ENCODE data around the gene RNF135.
A peak's percentile ranks its signal among the peaks of the same experiment; 100 is the strongest.

Gene RNF135, protein sequence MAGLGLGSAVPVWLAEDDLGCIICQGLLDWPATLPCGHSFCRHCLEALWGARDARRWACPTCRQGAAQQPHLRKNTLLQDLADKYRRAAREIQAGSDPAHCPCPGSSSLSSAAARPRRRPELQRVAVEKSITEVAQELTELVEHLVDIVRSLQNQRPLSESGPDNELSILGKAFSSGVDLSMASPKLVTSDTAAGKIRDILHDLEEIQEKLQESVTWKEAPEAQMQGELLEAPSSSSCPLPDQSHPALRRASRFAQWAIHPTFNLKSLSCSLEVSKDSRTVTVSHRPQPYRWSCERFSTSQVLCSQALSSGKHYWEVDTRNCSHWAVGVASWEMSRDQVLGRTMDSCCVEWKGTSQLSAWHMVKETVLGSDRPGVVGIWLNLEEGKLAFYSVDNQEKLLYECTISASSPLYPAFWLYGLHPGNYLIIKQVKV

DNA sequence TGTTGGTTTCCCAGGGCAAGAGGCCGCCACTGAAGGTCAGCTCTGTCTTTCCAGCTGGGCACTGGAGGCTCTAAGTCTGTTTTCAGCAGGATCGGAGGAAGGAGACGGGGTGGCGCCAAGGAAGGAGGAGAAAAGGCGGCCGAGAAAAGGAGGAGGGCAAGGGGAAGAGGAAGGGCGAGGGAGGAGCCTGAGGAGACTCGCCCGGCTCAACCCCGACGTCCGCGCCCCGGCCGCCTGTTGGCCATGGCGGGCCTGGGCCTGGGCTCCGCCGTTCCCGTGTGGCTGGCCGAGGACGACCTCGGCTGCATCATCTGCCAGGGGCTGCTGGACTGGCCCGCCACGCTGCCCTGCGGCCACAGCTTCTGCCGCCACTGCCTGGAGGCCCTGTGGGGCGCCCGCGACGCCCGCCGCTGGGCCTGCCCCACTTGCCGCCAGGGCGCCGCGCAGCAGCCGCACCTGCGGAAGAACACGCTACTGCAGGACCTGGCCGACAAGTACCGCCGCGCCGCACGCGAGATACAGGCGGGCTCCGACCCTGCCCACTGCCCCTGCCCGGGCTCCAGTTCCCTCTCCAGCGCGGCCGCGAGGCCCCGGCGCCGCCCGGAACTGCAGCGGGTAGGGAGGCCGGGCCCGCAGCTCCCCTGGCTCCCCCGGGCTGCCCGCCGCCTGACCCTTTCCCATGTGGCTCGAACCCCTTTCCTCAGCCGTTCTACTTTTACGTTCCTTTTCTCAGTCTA, at the start of gene RNF135:
TSS of gene RNF135 (plus strand) at position 209 of the 737 bp plus-strand sequence. CDS start at position 244, 35 bp downstream.
- Histone ChIP-seq H3K4me3 (peak within 1 kb of the TSS; percentile 95), H3K27ac (peak within 1 kb of the TSS; percentile 92 to 98)
- no peak for TF ChIP-seq CTCF (IDR thresholded peaks at IDR 0.05)
- DNase-seq (ENCODE audit: low spot score) = peak; percentile 90

- peak within 1 kb of the TSS; percentile 83 for H3K4me3 ChIP-seq
- no peak for TF ChIP-seq CTCF (IDR thresholded peaks at IDR 0.05)
- peak within 1 kb of the TSS in 1 of 2 donors; percentile 83 for H3K27ac ChIP-seq
- no peak for DNase-seq (ENCODE audit: low spot score)
Observed at GRCh38 chr17:30921544-30922196, 49.2 kb upstream of the RNF135 start, which contains the start of gene ADAP2. Gene ADAP2, plus strand, starts transcription at chr17:30921945. Its CDS starts 70 bp downstream, at chr17:30922015.

- H3K4me3 ChIP-seq = peak overlapping the region; percentile 83
- H3K27ac ChIP-seq = peak overlapping the region in 1 of 2 donors; percentile 83
- DNase-seq (ENCODE audit: low spot score) = no peak
Observed at GRCh38 chr17:30922235-30923030, 48.4 kb upstream of the RNF135 start.

GRCh38 chr17:30924341-30924740, 46.5 kb upstream of the RNF135 start:
- Histone ChIP-seq H3K27ac (no peak overlapping the region), H3K4me3 (no peak overlapping the region)
- no peak for TF ChIP-seq CTCF (IDR thresholded peaks at IDR 0.05)
- DNase-seq (ENCODE audit: low spot score) = no peak

More at GRCh38 chr17:30922235-30923030, 48.4 kb upstream of the RNF135 start:
- TF ChIP-seq CTCF (IDR thresholded peaks at IDR 0.05) = no peak

- no peak overlapping the region for H3K27ac ChIP-seq
- no peak for DNase-seq (ENCODE audit: low spot score)
- H3K4me3 ChIP-seq = no peak overlapping the region
- TF ChIP-seq CTCF (IDR thresholded peaks at IDR 0.05) = no peak
Observed at GRCh38 chr17:30926516-30926915, 44.3 kb upstream of the RNF135 start.

- Histone ChIP-seq H3K4me3 (no peak overlapping the region), H3K27ac (no peak overlapping the region)
- no peak for TF ChIP-seq CTCF (IDR thresholded peaks at IDR 0.05)
- no peak for DNase-seq (ENCODE audit: low spot score)
Observed at GRCh38 chr17:30927756-30928155, 43.1 kb upstream of the RNF135 start.

Measured in coronary artery (tissue), 2 donors.